Effector memory CD8-positive, alpha-beta T cell (primary cell): ENCODE data around the gene MCTP1.

Experiments
- ATAC-seq: fragments of 150-1000 bp; cut with Tn5 transposase; replicated peaks from 2 replicates; pipeline ENCODE4 v1.10.0; 2021; ENCODE audit warnings: mild to moderate bottlenecking, moderate library complexity
- DNase-seq, 3 experiments: peaks; one replicate each; pipeline ENCODE4 v3.0.0; 2021
- H3K27ac Mint-ChIP-seq, 2 donors: one replicate each; pipeline ENCODE4 v1.8.0; 2022; ENCODE audit warnings: mild to moderate bottlenecking in 2 of 2, mixed read lengths in 2 of 2, moderate library complexity in 2 of 2
- H3K27me3 Mint-ChIP-seq, 2 donors: one replicate each; pipeline ENCODE4 v1.8.0; 2022; ENCODE audit warnings: mixed read lengths in 2 of 2
- H3K36me3 Mint-ChIP-seq: one replicate; pipeline ENCODE4 v1.8.0; 2022; ENCODE audit warnings: mild to moderate bottlenecking, moderate library complexity, mixed read lengths; ENCODE audit not compliant: insufficient read depth
- H3K4me1 Mint-ChIP-seq, 2 donors: one replicate each; pipeline ENCODE4 v1.8.0; 2022; ENCODE audit warnings: low read depth in 2 of 2, mixed read lengths in 2 of 2
- H3K4me3 Mint-ChIP-seq, 2 donors: one replicate each; pipeline ENCODE4 v1.8.0; 2022; ENCODE audit warnings: mild to moderate bottlenecking in 2 of 2, mixed read lengths in 2 of 2, moderate library complexity in 2 of 2
- H3K9me3 Mint-ChIP-seq, 2 donors: one replicate each; pipeline ENCODE4 v1.8.0; 2022; ENCODE audit warnings: mixed read lengths in 2 of 2

MCTP1 gene

DNA sequence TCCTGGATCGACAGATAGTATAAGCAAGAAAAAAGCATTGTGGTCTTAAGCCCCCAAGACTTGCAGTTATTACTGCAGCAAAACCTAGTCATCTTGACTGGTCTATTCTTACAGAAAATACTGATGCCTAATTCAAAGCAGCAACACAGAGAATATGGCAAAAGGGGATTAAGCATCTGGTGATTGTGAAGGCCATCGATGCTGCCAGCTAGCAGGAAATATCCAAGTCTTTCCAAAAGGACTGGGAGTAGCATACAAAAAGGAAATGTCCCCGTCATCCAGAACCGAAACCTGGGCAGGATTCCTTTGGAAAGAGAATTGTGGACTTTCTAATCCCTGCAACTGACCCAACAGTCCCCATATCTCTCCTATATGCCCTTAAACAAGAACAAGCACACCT is 534.2 kb downstream of the MCTP1 start:
- DNase-seq (no peak), ATAC-seq (no peak)
- Mint-ChIP-seq H3K4me3 (no peak overlapping the region), H3K9me3 (no peaks in the 10 kb centered on the region), H3K4me1 (no peaks in the 10 kb centered on the region), H3K36me3 (no peaks in the 10 kb centered on the region), H3K27me3 (no peaks in the 10 kb centered on the region), H3K27ac (no peak overlapping the region)

DNA sequence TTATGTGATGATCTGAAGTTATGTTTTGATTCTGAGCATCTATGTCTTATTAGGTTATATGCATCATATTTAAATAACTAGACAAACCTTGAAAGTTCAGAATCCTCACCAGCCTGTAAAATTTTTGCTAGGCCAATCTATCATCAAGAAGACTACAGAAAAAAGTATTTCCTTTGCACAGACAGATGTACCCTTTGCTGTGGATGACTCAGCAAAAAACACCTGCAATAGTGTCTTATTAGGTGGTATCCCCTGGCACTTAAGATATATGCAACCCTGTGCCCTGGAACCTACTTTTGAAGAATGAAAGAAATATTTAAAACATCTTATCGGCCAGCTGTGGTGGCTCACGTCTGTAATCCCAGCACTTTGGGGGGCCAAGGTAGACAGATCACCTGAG is 535.9 kb downstream of the MCTP1 start:
- H3K9me3 Mint-ChIP-seq, result no peaks in the 10 kb centered on the region
- H3K4me1 Mint-ChIP-seq, result no peaks in the 10 kb centered on the region
- H3K27me3 Mint-ChIP-seq, result peaks cover 0 to 8% of the 10 kb centered on the region in 2 donors
- no peak for DNase-seq
- no peak overlapping the region for H3K27ac Mint-ChIP-seq
- no peak overlapping the region for H3K4me3 Mint-ChIP-seq
- no peaks in the 10 kb centered on the region for H3K36me3 Mint-ChIP-seq
- no peak for ATAC-seq

DNA sequence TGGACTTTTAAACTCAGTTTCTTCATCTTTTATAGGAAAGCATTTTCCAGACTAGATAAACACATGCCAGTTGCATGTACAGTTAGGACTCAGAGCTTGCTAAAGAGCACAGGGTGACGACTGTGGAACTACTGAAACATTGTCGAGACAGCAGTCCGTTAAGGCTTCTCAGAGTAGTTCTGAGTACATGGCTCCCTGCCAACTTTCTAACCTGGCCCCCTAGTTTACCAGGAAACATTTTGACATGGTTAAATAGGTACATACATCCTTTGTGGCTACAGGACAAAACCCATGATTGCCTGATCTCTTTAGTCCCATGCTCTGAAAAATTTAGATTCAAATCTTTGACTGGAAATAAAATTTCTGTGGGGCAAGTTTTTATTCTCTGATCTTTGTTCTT is 536.7 kb downstream of the MCTP1 start:
- no peak overlapping the region for H3K27ac Mint-ChIP-seq
- ATAC-seq (no peak), DNase-seq (no peak)
- no peak overlapping the region for H3K4me3 Mint-ChIP-seq
- no peaks in the 10 kb centered on the region for H3K4me1 Mint-ChIP-seq
- peaks cover 0 to 15% of the 10 kb centered on the region in 2 donors for H3K27me3 Mint-ChIP-seq
- H3K36me3 Mint-ChIP-seq, result no peaks in the 10 kb centered on the region
- H3K9me3 Mint-ChIP-seq, result no peaks in the 10 kb centered on the region

DNA sequence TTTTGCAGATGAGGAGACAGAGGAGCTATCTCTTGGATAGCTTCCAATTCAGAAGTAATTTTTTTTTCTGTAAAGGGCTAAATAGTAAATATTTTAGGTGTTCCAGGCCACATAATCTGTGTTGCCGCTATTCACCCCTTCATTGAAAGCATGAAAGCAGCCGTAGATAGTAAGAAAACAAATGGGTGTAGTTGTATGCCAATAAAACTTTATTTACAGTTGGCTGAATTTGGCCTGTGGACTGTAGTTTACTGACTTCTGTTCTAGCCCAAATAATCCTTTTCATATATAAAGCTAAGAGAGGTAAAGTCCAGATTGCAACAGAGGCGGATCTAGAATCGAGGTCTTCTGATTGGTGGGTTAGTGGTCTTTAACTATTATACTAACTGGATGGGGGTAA is 537.5 kb downstream of the MCTP1 start:
- Mint-ChIP-seq H3K9me3 (no peaks in the 10 kb centered on the region), H3K27ac (no peak overlapping the region), H3K4me3 (no peak overlapping the region), H3K4me1 (no peaks in the 10 kb centered on the region), H3K36me3 (no peaks in the 10 kb centered on the region), H3K27me3 (peaks cover 0 to 15% of the 10 kb centered on the region in 2 donors)
- DNase-seq (no peak), ATAC-seq (no peak)

DNA sequence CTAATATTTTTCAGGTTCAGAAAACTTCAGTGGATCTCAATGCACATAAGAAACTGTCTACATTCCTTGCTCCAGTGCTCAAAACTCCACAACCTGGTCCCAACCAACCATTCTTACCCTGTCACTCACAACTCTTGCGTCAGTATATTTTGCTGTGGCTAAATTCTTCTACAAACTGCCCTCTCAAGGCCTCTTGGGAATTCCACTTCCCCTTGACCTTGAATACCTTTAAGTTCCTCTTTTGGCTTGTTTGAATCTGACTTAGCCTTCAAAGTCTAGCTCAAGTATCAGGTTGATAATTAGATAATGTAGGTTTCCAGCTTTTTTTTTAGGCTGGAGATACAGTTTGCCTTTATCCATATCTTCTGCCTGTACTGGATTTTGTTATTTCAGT is 538.2 kb downstream of the MCTP1 start:
- Mint-ChIP-seq H3K27ac (no peak overlapping the region), H3K4me3 (no peak overlapping the region), H3K27me3 (peaks cover 0 to 15% of the 10 kb centered on the region in 2 donors), H3K9me3 (no peaks in the 10 kb centered on the region), H3K36me3 (no peaks in the 10 kb centered on the region), H3K4me1 (no peaks in the 10 kb centered on the region)
- ATAC-seq (no peak), DNase-seq (no peak)

DNA sequence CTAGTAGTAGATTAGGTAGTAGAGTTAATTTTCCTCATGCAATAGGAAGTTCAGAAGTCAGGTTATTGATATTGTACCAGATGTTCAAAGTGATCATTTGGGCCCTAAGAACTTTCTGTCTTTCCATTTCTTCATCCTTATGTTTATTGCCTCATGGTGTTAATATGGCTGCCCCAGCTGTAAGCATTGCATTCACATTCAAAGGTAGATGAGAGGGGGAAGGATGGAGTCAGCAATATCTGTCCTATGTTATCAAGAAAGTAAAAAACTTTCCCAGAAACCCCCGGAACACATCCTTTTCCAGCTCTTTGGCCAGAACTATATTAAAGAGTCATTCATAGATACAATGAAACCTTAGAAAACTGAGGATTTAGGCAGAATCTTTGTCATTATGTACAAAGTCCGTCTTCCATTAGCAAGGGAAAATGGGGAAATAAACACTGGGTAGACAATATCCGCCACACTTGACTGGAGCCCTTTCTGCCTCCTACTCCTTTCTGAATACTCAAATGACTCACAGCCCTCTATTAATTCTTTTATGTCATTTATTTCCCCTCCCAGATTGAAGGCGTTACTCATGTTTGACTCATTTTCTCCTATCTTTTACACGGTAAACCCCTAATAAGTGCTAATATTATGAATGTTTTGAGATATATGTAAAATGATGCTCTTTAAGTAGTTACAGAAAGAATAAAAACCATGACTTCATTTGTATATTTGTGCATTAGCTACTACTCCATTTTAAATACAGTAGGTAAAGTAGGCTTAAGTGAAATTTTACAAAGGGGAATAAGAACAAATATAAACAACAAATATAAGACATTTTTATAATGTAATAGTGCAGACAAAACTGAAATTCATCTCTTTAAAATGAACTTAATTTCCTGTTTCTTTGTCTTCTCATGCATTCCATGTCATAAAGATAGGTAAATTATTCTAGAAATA is 538.8 kb downstream of the MCTP1 start:
- Mint-ChIP-seq H3K36me3 (no peaks in the 10 kb centered on the region), H3K27me3 (peaks cover 0 to 15% of the 10 kb centered on the region in 2 donors), H3K4me1 (no peaks in the 10 kb centered on the region), H3K4me3 (no peak overlapping the region), H3K27ac (no peak overlapping the region), H3K9me3 (no peaks in the 10 kb centered on the region)
- ATAC-seq (no peak), DNase-seq (no peak)

DNA sequence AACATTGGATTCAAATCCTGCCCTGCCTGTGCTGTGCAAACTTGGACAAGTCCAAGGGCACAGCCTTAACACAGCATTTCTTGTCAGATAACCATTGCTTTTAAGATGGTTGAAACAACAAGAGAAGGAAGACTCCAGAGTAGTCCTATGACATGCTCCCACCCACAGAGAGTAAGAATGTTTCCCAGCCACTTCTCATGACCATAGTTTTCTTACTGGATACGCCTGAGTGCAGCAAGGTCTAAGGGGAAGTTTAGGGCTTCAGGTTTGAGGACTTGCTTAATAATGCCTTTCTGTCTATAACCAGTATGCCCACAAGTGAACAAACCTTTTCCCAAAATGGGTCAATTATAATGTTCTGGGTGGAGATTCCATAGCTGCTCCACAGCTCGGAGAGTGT is 540.0 kb downstream of the MCTP1 start:
- no peaks in the 10 kb centered on the region for H3K9me3 Mint-ChIP-seq
- H3K27me3 Mint-ChIP-seq, result peaks cover 0 to 15% of the 10 kb centered on the region in 2 donors
- no peaks in the 10 kb centered on the region for H3K36me3 Mint-ChIP-seq
- H3K27ac Mint-ChIP-seq, result no peak overlapping the region
- DNase-seq (no peak), ATAC-seq (no peak)
- H3K4me1 Mint-ChIP-seq, result no peaks in the 10 kb centered on the region
- no peak overlapping the region for H3K4me3 Mint-ChIP-seq

DNA sequence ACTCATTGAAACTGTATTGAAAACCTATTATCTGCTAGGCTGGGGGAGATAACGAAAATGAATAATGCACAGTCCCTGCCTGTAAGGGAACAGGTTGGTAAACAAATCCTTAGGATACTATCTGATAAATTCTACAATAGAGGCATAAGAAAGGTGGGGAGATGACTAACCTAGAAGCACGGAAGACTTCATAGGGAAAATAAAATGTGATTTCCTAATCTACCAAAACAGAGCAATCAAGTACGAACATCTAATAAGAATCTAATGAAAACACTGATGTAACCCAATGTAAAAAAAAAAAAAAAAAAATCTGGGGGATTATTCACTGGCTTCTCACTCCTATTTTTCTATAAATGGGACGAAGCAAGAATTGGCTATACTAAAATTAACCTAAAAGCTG is 542.0 kb downstream of the MCTP1 start:
- no peak for ATAC-seq
- H3K9me3 Mint-ChIP-seq, result no peaks in the 10 kb centered on the region
- H3K4me1 Mint-ChIP-seq, result no peaks in the 10 kb centered on the region
- no peaks in the 10 kb centered on the region for H3K36me3 Mint-ChIP-seq
- no peak for DNase-seq
- H3K27ac Mint-ChIP-seq, result no peak overlapping the region
- H3K27me3 Mint-ChIP-seq, result peaks cover 0 to 15% of the 10 kb centered on the region in 2 donors
- no peak overlapping the region for H3K4me3 Mint-ChIP-seq

DNA sequence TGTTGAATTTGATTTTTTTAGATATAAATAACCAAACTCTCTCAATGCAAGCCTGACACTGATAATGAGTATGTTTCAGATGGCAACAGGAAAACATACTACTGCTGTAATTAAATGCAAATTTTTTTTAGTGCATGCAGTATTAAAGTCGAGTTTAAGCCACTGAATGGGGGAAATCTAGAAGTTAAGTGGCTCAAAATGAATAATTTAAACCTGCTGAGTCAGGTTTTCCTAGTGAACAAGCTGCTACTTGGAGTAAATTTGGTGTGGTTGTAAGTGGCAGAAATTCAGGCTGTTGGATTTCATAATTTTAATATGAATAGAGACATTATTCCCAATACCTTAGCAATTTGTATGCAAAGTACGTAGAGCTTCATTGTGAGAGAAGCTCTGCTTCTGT is 544.6 kb downstream of the MCTP1 start:
- H3K27ac Mint-ChIP-seq, result no peak overlapping the region
- no peaks in the 10 kb centered on the region for H3K9me3 Mint-ChIP-seq
- DNase-seq (no peak), ATAC-seq (no peak)
- H3K4me3 Mint-ChIP-seq, result no peak overlapping the region
- no peaks in the 10 kb centered on the region for H3K36me3 Mint-ChIP-seq
- peaks cover 0 to 15% of the 10 kb centered on the region in 2 donors for H3K27me3 Mint-ChIP-seq
- no peaks in the 10 kb centered on the region for H3K4me1 Mint-ChIP-seq

DNA sequence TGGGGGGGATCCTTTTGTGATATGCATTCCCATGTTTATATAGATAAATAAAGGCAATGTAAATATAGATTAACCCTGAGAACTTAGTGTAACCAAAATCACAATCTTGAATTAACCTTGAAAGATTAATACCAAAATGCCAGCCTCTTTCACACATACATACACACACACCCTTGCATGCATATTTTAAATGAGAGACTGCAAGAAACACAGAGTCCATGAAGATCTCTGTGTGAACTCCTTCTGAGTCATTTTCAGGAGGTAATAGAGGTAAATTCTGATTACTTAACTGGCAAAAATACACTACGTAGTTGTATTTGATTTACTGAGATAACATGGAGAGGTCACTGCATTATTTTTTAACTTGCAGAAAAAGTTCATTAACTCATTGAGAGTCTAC is 548.4 kb downstream of the MCTP1 start:
- H3K4me1 Mint-ChIP-seq, result no peaks in the 10 kb centered on the region
- no peaks in the 10 kb centered on the region for H3K36me3 Mint-ChIP-seq
- no peak overlapping the region for H3K4me3 Mint-ChIP-seq
- no peaks in the 10 kb centered on the region for H3K27me3 Mint-ChIP-seq
- ATAC-seq (no peak), DNase-seq (no peak)
- H3K27ac Mint-ChIP-seq, result no peak overlapping the region
- no peaks in the 10 kb centered on the region for H3K9me3 Mint-ChIP-seq

DNA sequence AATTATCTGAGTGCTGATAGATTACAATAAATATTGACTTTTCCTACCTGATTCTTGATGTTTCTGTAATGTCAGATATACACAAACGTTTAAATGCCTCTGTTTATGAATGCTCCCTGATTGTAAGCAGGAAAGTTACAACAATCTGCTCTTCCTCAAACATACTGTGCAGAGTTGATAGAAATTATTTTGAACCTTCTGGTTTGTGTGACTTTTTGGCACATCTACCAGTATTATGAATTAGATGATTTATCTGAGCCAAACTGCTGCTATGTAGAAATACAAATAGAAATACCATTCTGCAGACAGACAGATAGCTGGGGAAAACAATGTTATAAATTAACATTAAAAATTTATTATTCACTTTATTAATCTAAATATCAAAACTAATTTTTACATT is 553.4 kb downstream of the MCTP1 start:
- ATAC-seq, result no peak
- Mint-ChIP-seq H3K4me1 (peaks cover 0 to 3% of the 10 kb centered on the region in 2 donors), H3K36me3 (no peaks in the 10 kb centered on the region), H3K4me3 (no peak overlapping the region), H3K27ac (no peak overlapping the region), H3K9me3 (no peaks in the 10 kb centered on the region), H3K27me3 (no peaks in the 10 kb centered on the region)
- no peak for DNase-seq

DNA sequence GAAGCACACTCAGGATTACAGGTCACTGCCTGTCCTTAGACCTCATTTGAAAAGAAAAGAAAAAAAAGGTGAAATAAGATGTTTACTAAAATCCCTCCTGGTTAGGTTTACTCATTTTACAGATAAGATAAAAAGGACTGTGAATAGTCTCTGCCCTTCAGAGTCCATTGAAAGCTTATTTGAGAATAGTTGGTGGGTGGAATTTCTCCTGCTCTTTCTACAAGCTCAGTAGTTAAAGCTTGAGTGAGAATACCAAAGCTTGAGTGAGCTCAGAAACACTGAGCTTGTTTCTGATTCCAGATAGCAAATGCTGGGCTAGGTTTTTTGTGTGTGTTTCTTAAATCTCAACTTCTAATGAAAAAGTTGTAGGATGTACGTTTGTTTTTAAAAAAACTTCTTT is 559.8 kb downstream of the MCTP1 start:
- no peak overlapping the region for H3K4me3 Mint-ChIP-seq
- no peak overlapping the region for H3K27ac Mint-ChIP-seq
- ATAC-seq (no peak), DNase-seq (no peak)
- no peaks in the 10 kb centered on the region for H3K36me3 Mint-ChIP-seq
- H3K4me1 Mint-ChIP-seq, result no peaks in the 10 kb centered on the region
- no peaks in the 10 kb centered on the region for H3K9me3 Mint-ChIP-seq
- H3K27me3 Mint-ChIP-seq, result no peaks in the 10 kb centered on the region

DNA sequence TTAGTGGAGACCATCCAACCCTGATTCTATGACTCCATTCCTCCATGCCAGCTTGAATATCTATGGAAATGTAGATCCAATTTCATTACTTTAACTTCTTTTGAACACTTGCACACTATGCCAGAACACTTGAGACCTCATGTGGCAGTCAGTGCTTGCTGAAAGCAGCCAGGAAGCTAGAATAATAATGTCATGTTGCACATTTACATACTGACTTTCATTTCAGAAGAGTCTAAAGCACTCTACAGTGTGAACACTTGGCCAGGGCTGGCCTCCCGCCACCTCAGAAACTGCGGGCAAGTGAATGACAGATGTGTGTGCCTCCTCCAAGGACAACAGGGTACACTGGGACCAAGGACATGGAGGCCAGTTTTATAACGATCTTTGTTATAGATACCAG is 569.1 kb downstream of the MCTP1 start:
- no peak for ATAC-seq
- H3K4me1 Mint-ChIP-seq, result no peaks in the 10 kb centered on the region
- H3K36me3 Mint-ChIP-seq, result no peaks in the 10 kb centered on the region
- H3K4me3 Mint-ChIP-seq, result no peak overlapping the region
- DNase-seq, result no peak
- H3K27me3 Mint-ChIP-seq, result no peaks in the 10 kb centered on the region
- no peaks in the 10 kb centered on the region for H3K9me3 Mint-ChIP-seq
- no peak overlapping the region for H3K27ac Mint-ChIP-seq

DNA sequence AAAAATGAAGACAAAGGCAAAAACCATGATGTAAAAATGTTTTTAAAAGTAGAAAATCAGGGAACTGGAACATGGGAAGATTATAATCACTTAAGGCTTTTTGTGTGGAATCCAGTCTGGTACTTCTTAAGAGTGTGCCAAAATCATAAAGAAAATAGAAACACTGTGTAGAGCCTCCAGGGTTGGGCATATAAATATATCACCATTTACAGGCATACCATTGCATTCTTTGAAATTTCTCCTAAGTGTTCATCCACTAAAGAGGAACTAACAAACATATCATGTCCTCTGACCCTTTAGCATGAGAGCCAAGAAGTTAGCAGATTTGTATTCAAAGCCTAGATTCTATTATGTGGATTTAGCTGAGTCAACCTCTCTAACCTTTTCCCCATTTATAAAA is 573.1 kb downstream of the MCTP1 start:
- Mint-ChIP-seq H3K4me3 (no peak overlapping the region), H3K36me3 (peaks cover 3% of the 10 kb centered on the region), H3K27ac (no peak overlapping the region), H3K4me1 (no peaks in the 10 kb centered on the region), H3K9me3 (no peaks in the 10 kb centered on the region), H3K27me3 (no peaks in the 10 kb centered on the region)
- ATAC-seq (no peak), DNase-seq (no peak)
